GM21390 (cell line): ENCODE data around the gene DNAJC5.
"Not testable (repeated sequence)": the region's sequence is repeated elsewhere in the genome, so short reads cannot be mapped to it uniquely, and the experiment has no call there.

ENCODE experiments used
- ATAC-seq: cut with Tn5 transposase; IDR thresholded peaks from one replicate; pipeline ENCODE4 v1.9.1; 2021; ENCODE audit not compliant: unreplicated experiment

Gene DNAJC5

GRCh38 chr20:63903796-63904561 is 9.1 kb downstream of the DNAJC5 start:
- no peak for ATAC-seq

- no peak for ATAC-seq
These were observed 13.2 kb downstream of the DNAJC5 start for GRCh38 chr20:63908008-63908682.

GRCh38 chr20:63911176-63911575 is 16.2 kb downstream of the DNAJC5 start:
- no peak for ATAC-seq

GRCh38 chr20:63913768-63914167 is 18.8 kb downstream of the DNAJC5 start:
- ATAC-seq, result no peak

GRCh38 chr20:63915471-63915870 is 20.5 kb downstream of the DNAJC5 start:
- no peak for ATAC-seq

GRCh38 chr20:63916371-63916939 is 21.5 kb downstream of the DNAJC5 start:
- not testable (repeated sequence) for ATAC-seq

GRCh38 chr20:63917811-63918210 is 22.9 kb downstream of the DNAJC5 start:
- no peak for ATAC-seq

GRCh38 chr20:63919130-63919529 is 24.2 kb downstream of the DNAJC5 start:
- ATAC-seq, result no peak

- ATAC-seq, result no peak
These were observed 25.3 kb downstream of the DNAJC5 start for GRCh38 chr20:63920226-63920625.

GRCh38 chr20:63923651-63924050 is 28.7 kb downstream of the DNAJC5 start:
- ATAC-seq, result no peak

- no peak for ATAC-seq
These were observed 29.3 kb downstream of the DNAJC5 start for GRCh38 chr20:63924241-63924640.

- no peak for ATAC-seq
These were observed 31.4 kb downstream of the DNAJC5 start for GRCh38 chr20:63926298-63926697.

- ATAC-seq, result no peak
These were observed 34.1 kb downstream of the DNAJC5 start for GRCh38 chr20:63929071-63929470.

- ATAC-seq, result not testable (repeated sequence)
These were observed 34.6 kb downstream of the DNAJC5 start for GRCh38 chr20:63929473-63929883.

- no peak for ATAC-seq
These were observed 36.1 kb downstream of the DNAJC5 start for GRCh38 chr20:63930971-63931553.

GRCh38 chr20:63931735-63932134 is 36.8 kb downstream of the DNAJC5 start:
- ATAC-seq, result no peak

GRCh38 chr20:63932606-63933160 is 37.8 kb downstream of the DNAJC5 start:
- ATAC-seq, result no peak

GRCh38 chr20:63933646-63934045 is 38.7 kb downstream of the DNAJC5 start:
- no peak for ATAC-seq

- ATAC-seq, result no peak
These were observed 39.5 kb downstream of the DNAJC5 start for GRCh38 chr20:63934271-63935068.

- ATAC-seq, result no peak
These were observed 40.5 kb downstream of the DNAJC5 start for GRCh38 chr20:63935447-63935846.

GRCh38 chr20:63937596-63937995 is 42.7 kb downstream of the DNAJC5 start:
- no peak for ATAC-seq
